WERI-Rb-1 (cell line): ENCODE results near the gene PRMT7.
"Not testable (repeated sequence)": the region's sequence is repeated elsewhere in the genome, so short reads cannot be mapped to it uniquely, and the experiment has no call there.

Experiments used
- DNase-seq: peaks from one replicate; pipeline ENCODE4 v3.0.0-alpha.2; 2020
- H3K27ac ChIP-seq: fragments of 250-450 bp; sonication (Bioruptor Pico); 2 replicates; pipeline ENCODE4 v1.5.1; 2020; ENCODE audit warnings: mild to moderate bottlenecking, moderate library complexity
- H3K27me3 ChIP-seq: fragments of 250-450 bp; sonication (Bioruptor Pico); 2 replicates; pipeline ENCODE4 v1.5.1; 2021; ENCODE audit warnings: mild to moderate bottlenecking, low read depth, moderate library complexity; ENCODE audit not compliant: insufficient read depth, severe bottlenecking
- H3K36me3 ChIP-seq: fragments of 250-450 bp; sonication (Bioruptor Pico); 2 replicates; pipeline ENCODE4 v1.5.1; 2020; ENCODE audit warnings: mild to moderate bottlenecking, moderate library complexity
- H3K4me3 ChIP-seq: 2 replicates; pipeline ENCODE4 v1.5.1; 2011; ENCODE audit warnings: low read depth, mild to moderate bottlenecking, control low read depth, low read length
- H3K9me3 ChIP-seq: fragments of 250-450 bp; sonication (Bioruptor Pico); 2 replicates; pipeline ENCODE4 v1.5.1; 2021; ENCODE audit warnings: mild to moderate bottlenecking, moderate library complexity; ENCODE audit not compliant: severe bottlenecking
- CTCF ChIP-seq: IDR thresholded peaks from 2 replicates; pipeline ENCODE4 v1.5.1; 2011; ENCODE audit warnings: low read depth, mild to moderate bottlenecking, control low read depth, inconsistent platforms, low read length

Gene PRMT7

GRCh38 chr16:68285683-68286082, 25.1 kb upstream of the PRMT7 start:
- TF ChIP-seq CTCF = no peak
- H3K27ac ChIP-seq = no peak overlapping the region
- peaks cover 30% of the 10 kb centered on the region for H3K36me3 ChIP-seq
- no peak overlapping the region for H3K4me3 ChIP-seq
- H3K27me3 ChIP-seq = no peaks in the 10 kb centered on the region
- H3K9me3 ChIP-seq = no peaks in the 10 kb centered on the region
- DNase-seq = no peak

- no peak for DNase-seq
- Histone ChIP-seq H3K36me3 (peaks cover 33% of the 10 kb centered on the region), H3K9me3 (no peaks in the 10 kb centered on the region), H3K27me3 (no peaks in the 10 kb centered on the region), H3K4me3 (no peak overlapping the region), H3K27ac (no peak overlapping the region)
- no peak for TF ChIP-seq CTCF
Measured at GRCh38 chr16:68286153-68287074, 24.4 kb upstream of the PRMT7 start.

- no peak for DNase-seq
- Histone ChIP-seq H3K4me3 (no peak overlapping the region), H3K36me3 (peaks cover 44% of the 10 kb centered on the region), H3K9me3 (no peaks in the 10 kb centered on the region), H3K27me3 (no peaks in the 10 kb centered on the region), H3K27ac (no peak overlapping the region)
- TF ChIP-seq CTCF = no peak
Measured at GRCh38 chr16:68287276-68288251, 23.3 kb upstream of the PRMT7 start.

GRCh38 chr16:68288252-68288650, 22.6 kb upstream of the PRMT7 start:
- no peak overlapping the region for H3K27ac ChIP-seq
- DNase-seq = no peak
- peaks cover 45% of the 10 kb centered on the region for H3K36me3 ChIP-seq
- H3K27me3 ChIP-seq = no peaks in the 10 kb centered on the region
- H3K4me3 ChIP-seq = no peak overlapping the region
- no peaks in the 10 kb centered on the region for H3K9me3 ChIP-seq
- no peak for TF ChIP-seq CTCF

- DNase-seq, H3K4me3 ChIP-seq, H3K27me3 ChIP-seq, H3K27ac ChIP-seq, H3K9me3 ChIP-seq: not testable (repeated sequence)
- peaks cover 51% of the 10 kb centered on the region for H3K36me3 ChIP-seq
Measured at GRCh38 chr16:68288796-68289195, 22.0 kb upstream of the PRMT7 start.

GRCh38 chr16:68289202-68289601, 21.6 kb upstream of the PRMT7 start:
- H3K36me3 ChIP-seq = peaks cover 54% of the 10 kb centered on the region
- no peak overlapping the region for H3K4me3 ChIP-seq
- no peak overlapping the region for H3K27ac ChIP-seq

More at GRCh38 chr16:68289202-68289601, 21.6 kb upstream of the PRMT7 start:
- no peak for TF ChIP-seq CTCF
- Histone ChIP-seq H3K27me3 (no peaks in the 10 kb centered on the region), H3K9me3 (no peaks in the 10 kb centered on the region)
- DNase-seq = no peak
